Measurements from ENCODE around the gene NAA80. TPM values are rescaled to one million over a fixed set of nuclear protein-coding genes. Genes with fewer than 3 reads are reported as not detected.

Gene NAA80
- total and polyA plus RNA-seq, 8 donors: 2.6 to 15.6 (median 5.2) TPM

DNA sequence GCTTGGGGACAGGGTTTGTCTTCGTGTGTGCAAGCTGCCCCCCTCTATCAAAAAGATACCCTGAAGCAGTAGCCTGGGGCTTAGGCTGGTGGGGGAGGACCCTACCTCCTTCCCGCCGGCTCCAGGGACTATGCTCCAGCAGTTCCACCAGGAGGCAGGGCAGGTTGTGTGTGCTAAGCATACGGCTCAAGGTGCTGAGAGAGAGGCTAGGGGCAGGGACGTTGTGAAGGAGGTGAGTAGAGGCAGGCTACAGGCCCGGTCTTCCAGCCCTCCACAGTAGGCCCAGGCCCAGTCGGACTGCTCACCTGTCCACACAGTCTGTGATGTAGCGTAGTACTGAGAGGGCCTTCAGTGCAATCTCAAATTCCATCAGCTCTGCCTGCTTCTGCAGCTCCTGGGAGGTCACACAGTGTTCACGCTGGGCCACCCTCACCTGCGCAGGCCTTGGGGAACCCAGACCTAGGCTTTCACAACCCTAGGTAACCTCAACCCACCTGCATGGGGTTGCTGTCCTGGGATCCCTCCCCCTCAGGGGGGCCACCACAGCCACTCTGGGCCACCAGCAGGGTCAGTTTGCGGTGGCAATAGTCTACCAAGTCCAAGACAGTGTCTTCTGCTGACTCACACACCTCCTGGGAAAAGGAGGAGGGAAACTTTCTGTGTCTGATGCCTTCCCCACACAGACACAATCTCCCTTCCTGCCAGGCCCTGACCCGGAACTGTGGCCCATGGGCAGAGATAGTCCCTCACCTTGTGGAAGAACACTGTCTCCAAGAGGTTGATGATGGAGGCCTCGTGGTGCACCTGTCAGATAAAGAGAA, 43.8 kb upstream of the NAA80 start:
- no peak overlapping the region for H3K4me3 ChIP-seq
- ATAC-seq (no peak), DNase-seq (no peak), FAIRE-seq (no peak)
- TF ChIP-seq, protein P1, sequence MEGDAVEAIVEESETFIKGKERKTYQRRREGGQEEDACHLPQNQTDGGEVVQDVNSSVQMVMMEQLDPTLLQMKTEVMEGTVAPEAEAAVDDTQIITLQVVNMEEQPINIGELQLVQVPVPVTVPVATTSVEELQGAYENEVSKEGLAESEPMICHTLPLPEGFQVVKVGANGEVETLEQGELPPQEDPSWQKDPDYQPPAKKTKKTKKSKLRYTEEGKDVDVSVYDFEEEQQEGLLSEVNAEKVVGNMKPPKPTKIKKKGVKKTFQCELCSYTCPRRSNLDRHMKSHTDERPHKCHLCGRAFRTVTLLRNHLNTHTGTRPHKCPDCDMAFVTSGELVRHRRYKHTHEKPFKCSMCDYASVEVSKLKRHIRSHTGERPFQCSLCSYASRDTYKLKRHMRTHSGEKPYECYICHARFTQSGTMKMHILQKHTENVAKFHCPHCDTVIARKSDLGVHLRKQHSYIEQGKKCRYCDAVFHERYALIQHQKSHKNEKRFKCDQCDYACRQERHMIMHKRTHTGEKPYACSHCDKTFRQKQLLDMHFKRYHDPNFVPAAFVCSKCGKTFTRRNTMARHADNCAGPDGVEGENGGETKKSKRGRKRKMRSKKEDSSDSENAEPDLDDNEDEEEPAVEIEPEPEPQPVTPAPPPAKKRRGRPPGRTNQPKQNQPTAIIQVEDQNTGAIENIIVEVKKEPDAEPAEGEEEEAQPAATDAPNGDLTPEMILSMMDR (IDR thresholded peaks at IDR 0.05): no peak
- peaks cover 0 to 10% (median 7%) of the 10 kb centered on the region in 3 donors for H3K4me1 ChIP-seq
- no peaks in the 10 kb centered on the region for H3K27me3 ChIP-seq
- WGBS, 2 donors: 83 to 85% methylated on average over 13 of the region's 13 CpGs
- H3K27ac ChIP-seq: no peak overlapping the region
- intact Hi-C loops (cut with DNase I): loop anchor here in 1 of 3 donors (10.0 kb wide), 1 partner anchor 212 kb away; no protein-coding TSS in a partner anchor
- H3K36me3 ChIP-seq: peaks cover 0 to 7% (median 0%) of the 10 kb centered on the region in 3 donors
- H3K9me3 ChIP-seq: no peaks in the 10 kb centered on the region

DNA sequence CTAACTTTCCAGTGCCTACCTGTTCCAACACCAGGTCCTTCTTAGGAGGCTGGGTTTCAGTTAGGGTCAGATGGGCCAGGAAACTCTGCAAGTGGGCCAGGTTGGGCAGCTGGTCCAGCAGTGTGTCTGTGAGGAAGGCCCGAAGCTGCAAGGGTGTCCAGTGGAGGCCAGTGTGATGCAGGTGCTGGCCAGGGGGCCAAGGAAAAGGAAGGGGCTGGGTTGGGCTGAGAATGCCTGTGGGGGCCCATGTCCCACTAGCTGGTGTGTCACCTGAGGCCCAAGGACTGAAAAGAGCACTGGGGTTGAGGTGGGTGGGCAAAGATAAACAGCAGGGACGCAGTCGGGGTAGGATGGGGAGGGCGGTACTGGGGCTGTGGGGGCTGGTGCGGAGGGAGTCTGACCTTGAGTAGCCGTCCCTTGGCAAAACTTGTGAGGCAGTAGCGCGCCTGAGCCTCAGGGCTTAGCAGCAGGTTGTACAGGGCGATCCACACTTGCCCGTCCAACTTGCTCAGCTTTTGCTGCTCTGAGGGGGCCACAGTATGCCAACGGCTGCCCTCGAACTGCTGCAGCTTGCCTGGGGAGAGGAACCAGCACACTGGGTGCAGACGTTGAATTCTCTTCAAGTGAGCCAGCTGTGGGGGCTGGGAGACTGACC, 42.9 kb upstream of the NAA80 start:
- WGBS, 2 donors: 89 to 91% methylated on average over 13 of the region's 13 CpGs
- H3K4me1 ChIP-seq: peaks cover 0 to 11% (median 9%) of the 10 kb centered on the region in 3 donors
- intact Hi-C loops (cut with DNase I): loop anchor here in 1 of 3 donors (10.0 kb wide), 1 partner anchor 213 kb away; no protein-coding TSS in a partner anchor

DNA sequence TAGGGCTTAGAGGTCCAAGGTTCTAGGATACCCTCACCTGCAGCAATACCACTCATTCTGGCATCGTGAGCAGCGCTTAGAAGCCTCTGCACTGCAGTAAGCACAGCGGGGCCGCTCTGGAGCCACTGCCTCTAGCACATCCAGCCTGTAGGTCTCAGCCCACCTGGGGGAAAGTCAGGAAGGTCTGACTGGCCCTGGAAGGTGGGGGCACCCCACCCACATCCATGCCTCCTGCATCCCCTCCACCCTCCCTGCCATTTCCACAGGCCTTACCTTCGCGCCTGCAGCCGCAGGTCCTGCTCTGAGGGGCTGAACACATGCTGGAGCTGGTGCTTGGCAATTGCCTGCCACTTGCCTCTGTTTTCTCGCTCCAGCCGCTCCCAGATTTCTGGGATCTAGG, 42.3 kb upstream of the NAA80 start:
- intact Hi-C loops (cut with DNase I): loop anchor here in 1 of 3 donors (10.0 kb wide), 1 partner anchor 213 kb away; no protein-coding TSS in a partner anchor
- FAIRE-seq: no peak
- no peak overlapping the region for H3K27ac ChIP-seq
- 90 to 95% methylated on average over 9 of the region's 9 CpGs for WGBS, 2 donors
- H3K4me1 ChIP-seq: peaks cover 0 to 9% (median 8%) of the 10 kb centered on the region in 3 donors
- H3K36me3 ChIP-seq: no peaks in the 10 kb centered on the region
- no peaks in the 10 kb centered on the region for H3K27me3 ChIP-seq
- DNase-seq: peak in 1 of 6 donors; percentile 37
- TF ChIP-seq, protein P1 (IDR thresholded peaks at IDR 0.05): no peak
- ATAC-seq: no peak
- H3K4me3 ChIP-seq: no peak overlapping the region
- H3K9me3 ChIP-seq: no peaks in the 10 kb centered on the region

More for the DNA sequence above, 42.9 kb upstream of the NAA80 start:
- ATAC-seq (no peak), FAIRE-seq (no peak), DNase-seq (no peak)
- TF ChIP-seq, protein P1 (IDR thresholded peaks at IDR 0.05): no peak
- no peak overlapping the region for H3K4me3 ChIP-seq
- no peaks in the 10 kb centered on the region for H3K9me3 ChIP-seq
- H3K36me3 ChIP-seq: no peaks in the 10 kb centered on the region
- H3K27ac ChIP-seq: no peak overlapping the region
- H3K27me3 ChIP-seq: no peaks in the 10 kb centered on the region

DNA sequence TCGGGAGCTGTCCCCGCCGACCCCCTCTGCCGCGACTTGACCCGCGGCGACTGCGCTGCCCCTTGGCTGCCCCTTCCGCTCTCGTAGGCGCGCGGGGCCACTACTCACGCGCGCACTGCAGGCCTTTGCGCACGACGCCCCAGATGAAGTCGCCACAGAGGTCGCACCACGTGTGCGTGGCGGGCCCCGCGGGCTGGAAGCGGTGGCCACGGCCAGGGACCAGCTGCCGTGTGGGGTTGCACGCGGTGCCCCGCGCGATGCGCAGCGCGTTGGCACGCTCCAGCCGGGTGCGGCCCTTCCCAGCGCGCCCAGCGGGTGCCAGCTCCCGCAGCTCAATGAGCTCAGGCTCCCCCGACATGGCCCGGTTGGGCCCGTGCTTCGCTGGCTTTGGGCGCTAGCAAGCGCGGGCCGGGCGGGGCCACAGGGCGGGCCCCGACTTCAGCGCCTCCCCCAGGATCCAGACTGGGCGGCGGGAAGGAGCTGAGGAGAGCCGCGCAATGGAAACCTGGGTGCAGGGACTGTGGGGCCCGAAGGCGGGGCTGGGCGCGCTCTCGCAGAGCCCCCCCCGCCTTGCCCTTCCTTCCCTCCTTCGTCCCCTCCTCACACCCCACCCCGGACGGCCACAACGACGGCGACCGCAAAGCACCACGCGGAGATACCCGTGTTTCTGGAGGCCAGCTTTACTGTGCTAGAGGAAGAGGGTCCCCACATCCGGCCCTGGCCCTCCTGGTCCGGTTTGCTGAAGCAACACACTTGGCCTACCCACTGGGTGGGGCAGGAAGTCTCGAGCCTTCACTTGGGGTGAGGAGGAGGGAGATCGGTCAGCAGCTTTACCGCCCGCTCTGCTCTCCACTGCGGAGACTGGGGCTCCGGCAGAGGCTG, 41.5 kb upstream of the NAA80 start, which contains the start of gene RASSF1:
TSS of gene RASSF1 (minus strand) at position 389 of the 882 bp plus-strand sequence. CDS start at position 358, 31 bp downstream.
- H3K27me3 ChIP-seq: no peaks in the 10 kb centered on the region
- DNase-seq (peak in 4 of 6 donors; percentile 32 to 78 (median 69)), ATAC-seq (peak in 1 of 4 donors; percentile 11), FAIRE-seq (no peak)
- intact Hi-C loops (cut with DNase I): loop anchor here in 1 of 3 donors (10.0 kb wide), 1 partner anchor 214 kb away; no protein-coding TSS in a partner anchor
- H3K4me3 ChIP-seq: peak within 1 kb of the TSS in 3 of 4 donors; percentile 8 to 72 (median 23)
- TF ChIP-seq, protein P1 (IDR thresholded peaks at IDR 0.05): no peak
- no peaks in the 10 kb centered on the region for H3K36me3 ChIP-seq
- peak within 1 kb of the TSS in 3 of 4 donors; percentile 16 to 60 (median 55) for H3K27ac ChIP-seq
- 33 to 42% methylated on average over 66 to 85 of the region's 85 CpGs for WGBS, 2 donors
- no peaks in the 10 kb centered on the region for H3K9me3 ChIP-seq
- H3K4me1 ChIP-seq: peaks cover 0 to 15% (median 9%) of the 10 kb centered on the region in 3 donors
